Mesendoderm (in vitro differentiated cells): ENCODE measurements around the gene MPC1.
A peak's percentile ranks its signal among the peaks of the same experiment; 100 is the strongest.

Experiments
- DNase-seq: peaks from one replicate; pipeline ENCODE4 v3.0.0; 2013
- H2AK5ac ChIP-seq: 2 replicates; pipeline ENCODE4 v1.6.1; 2013; ENCODE audit warnings: low read length, inconsistent platforms
- H2BK120ac ChIP-seq: 2 replicates; pipeline ENCODE4 v1.6.1; 2013; ENCODE audit warnings: low read depth, mild to moderate bottlenecking, low read length, moderate library complexity, mixed read lengths
- H2BK15ac ChIP-seq: replicated peaks from 2 replicates; pipeline ENCODE4 v1.6.1; 2013; ENCODE audit warnings: low read depth, mild to moderate bottlenecking, moderate library complexity
- H2BK5ac ChIP-seq: 2 replicates; pipeline ENCODE4 v1.6.1; 2013; ENCODE audit warnings: low read length, inconsistent platforms
- H3K18ac ChIP-seq: 2 replicates; pipeline ENCODE4 v1.6.1; 2013; ENCODE audit warnings: mild to moderate bottlenecking, low read length, mixed read lengths
- H3K23ac ChIP-seq: one replicate; pipeline ENCODE4 v1.6.1; 2013; ENCODE audit warnings: low read length
- H3K27ac ChIP-seq: 2 replicates; pipeline ENCODE4 v1.5.1; 2013; ENCODE audit warnings: low read depth, mild to moderate bottlenecking, inconsistent platforms, low read length, moderate library complexity
- H3K27me3 ChIP-seq: 2 replicates; pipeline ENCODE4 v1.6.1; 2013; ENCODE audit warnings: low read length, control low read depth, mild to moderate bottlenecking, inconsistent platforms; ENCODE audit not compliant: insufficient read depth, poor library complexity
- H3K36me3 ChIP-seq: 2 replicates; pipeline ENCODE4 v1.6.1; 2013; ENCODE audit warnings: low read length, inconsistent platforms; ENCODE audit not compliant: control insufficient read depth, insufficient read depth
- H3K4ac ChIP-seq: one replicate; pipeline ENCODE4 v1.6.1; 2013; ENCODE audit warnings: low read depth, mild to moderate bottlenecking, low read length, moderate library complexity
- H3K4me1 ChIP-seq: 2 replicates; pipeline ENCODE4 v1.6.1; 2013; ENCODE audit warnings: low read depth, low read length, inconsistent platforms; ENCODE audit not compliant: control insufficient read depth
- H3K4me2 ChIP-seq: 2 replicates; pipeline ENCODE4 v1.6.1; 2013; ENCODE audit warnings: low read length
- H3K4me3 ChIP-seq: 2 replicates; pipeline ENCODE4 v1.5.1; 2013; ENCODE audit warnings: mild to moderate bottlenecking, low read length
- H3K56ac ChIP-seq: one replicate; pipeline ENCODE4 v1.6.1; 2013; ENCODE audit warnings: low read length
- H3K79me1 ChIP-seq: 2 replicates; pipeline ENCODE4 v1.6.1; 2013; ENCODE audit warnings: low read length, inconsistent platforms
- H3K79me2 ChIP-seq: 2 replicates; pipeline ENCODE4 v1.6.1; 2013; ENCODE audit warnings: mild to moderate bottlenecking, low read length; ENCODE audit not compliant: control insufficient read depth, insufficient read depth
- H3K9ac ChIP-seq: 2 replicates; pipeline ENCODE4 v1.6.1; 2013; ENCODE audit warnings: low read length, inconsistent platforms
- H4K5ac ChIP-seq: one replicate; pipeline ENCODE4 v1.6.1; 2013; ENCODE audit warnings: low read length
- H4K8ac ChIP-seq: one replicate; pipeline ENCODE4 v1.6.1; 2013; ENCODE audit warnings: low read depth, mild to moderate bottlenecking, control low read depth, low read length, moderate library complexity
- WGBS: extraction: QIAGEN DNeasy Blood & Tissue Kit; methylation state at CpG from one replicate; pipeline ENCODE4 v1.1.7; 2013; ENCODE audit warnings: low lambda C conversion rate, missing lambda C conversion rate; ENCODE audit not compliant: insufficient coverage; ENCODE audit errors: extremely low coverage; 5-methylcytosine and 5-hydroxymethylcytosine counted together

Gene MPC1

DNA sequence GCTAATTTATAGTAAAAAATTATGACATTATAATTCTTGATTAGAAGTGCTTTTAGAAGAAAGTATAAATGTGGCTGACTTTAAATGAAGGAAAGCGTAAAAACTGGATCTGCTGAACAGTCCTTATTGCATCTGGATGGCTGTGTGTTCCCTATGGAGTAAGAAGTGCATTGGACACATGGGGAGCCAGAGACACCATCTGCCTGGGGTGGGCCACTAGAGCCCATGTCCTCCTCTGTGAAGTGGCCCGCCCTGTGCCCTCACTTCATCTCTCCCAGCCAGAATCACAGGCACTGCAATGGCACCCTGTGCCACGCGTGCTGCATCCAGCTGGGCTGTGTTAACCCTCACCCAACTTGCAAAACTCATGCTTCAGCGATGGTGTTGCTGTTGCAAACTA is 27.2 kb downstream of the MPC1 start:
- Histone ChIP-seq H2BK120ac (no peak overlapping the region), H3K9ac (no peak overlapping the region), H3K36me3 (no peaks in the 10 kb centered on the region), H3K79me2 (no peaks in the 10 kb centered on the region), H3K56ac (no peak overlapping the region), H3K4ac (no peak overlapping the region), H3K4me2 (no peak overlapping the region), H3K18ac (no peak overlapping the region), H2BK5ac (no peak overlapping the region), H2AK5ac (no peak overlapping the region), H2BK15ac (no peak overlapping the region), H3K4me1 (peaks cover 2% of the 10 kb centered on the region), H3K27ac (no peak overlapping the region), H3K4me3 (no peak overlapping the region), H4K8ac (no peak overlapping the region), H3K27me3 (no peaks in the 10 kb centered on the region), H3K79me1 (no peaks in the 10 kb centered on the region), H4K5ac (no peak overlapping the region), H3K23ac (no peak overlapping the region)
- no peak for DNase-seq
- no CpG with 5 or more reads among the region's 5 CpGs for WGBS

DNA sequence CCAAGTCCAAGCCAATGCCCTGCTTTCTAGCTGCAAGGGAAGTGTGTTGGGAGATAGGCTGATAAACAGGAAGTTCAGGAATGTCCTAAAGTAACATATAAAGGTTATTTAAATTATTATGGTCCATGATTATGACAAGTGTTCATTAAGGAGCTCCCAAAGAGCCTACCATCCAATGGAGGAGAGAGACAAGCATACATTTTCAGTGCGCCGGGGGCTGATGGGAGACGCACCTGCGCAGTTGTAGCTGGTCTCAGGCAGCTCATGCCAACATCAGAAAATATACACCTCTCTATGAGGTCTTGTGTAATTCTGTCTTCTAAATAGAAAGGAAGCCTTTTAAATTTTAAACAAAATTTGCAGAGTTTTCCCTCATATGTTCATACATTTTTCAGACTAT is 27.8 kb downstream of the MPC1 start:
- Histone ChIP-seq H2BK15ac (no peak overlapping the region), H3K27ac (no peak overlapping the region), H3K4me2 (no peak overlapping the region), H3K79me2 (no peaks in the 10 kb centered on the region), H3K36me3 (no peaks in the 10 kb centered on the region), H3K4ac (no peak overlapping the region), H3K4me1 (peaks cover 2% of the 10 kb centered on the region), H2BK120ac (no peak overlapping the region), H3K56ac (no peak overlapping the region), H3K18ac (no peak overlapping the region), H3K27me3 (no peaks in the 10 kb centered on the region), H4K5ac (no peak overlapping the region), H2AK5ac (no peak overlapping the region), H4K8ac (no peak overlapping the region), H3K79me1 (no peaks in the 10 kb centered on the region), H3K4me3 (no peak overlapping the region), H3K23ac (no peak overlapping the region), H3K9ac (no peak overlapping the region), H2BK5ac (no peak overlapping the region)
- no CpG with 5 or more reads among the region's 4 CpGs for WGBS
- DNase-seq, result no peak

DNA sequence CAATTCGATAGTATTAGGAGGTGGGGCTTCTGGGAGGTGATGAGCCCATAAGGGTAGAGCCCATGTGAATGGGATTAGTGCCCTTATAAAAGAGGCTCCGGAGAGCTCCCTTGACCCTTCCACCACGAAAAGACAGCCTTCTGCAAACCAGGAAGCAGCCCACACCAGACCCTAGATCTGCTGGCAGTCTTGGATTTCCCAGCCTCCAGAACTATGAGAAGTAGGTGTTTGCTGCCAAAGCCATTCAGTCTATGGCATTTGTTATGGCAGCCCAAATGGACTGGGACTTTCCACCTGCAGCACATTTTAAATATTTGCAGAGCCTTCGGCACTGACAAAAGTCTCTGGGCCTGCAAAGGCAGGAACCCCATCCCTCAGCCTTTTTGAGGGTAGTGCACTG is 28.6 kb downstream of the MPC1 start:
- H3K79me2 ChIP-seq, result no peaks in the 10 kb centered on the region
- no CpG with 5 or more reads among the region's 4 CpGs for WGBS
- H4K8ac ChIP-seq, result no peak overlapping the region
- no peaks in the 10 kb centered on the region for H3K36me3 ChIP-seq
- no peak overlapping the region for H2BK120ac ChIP-seq
- no peaks in the 10 kb centered on the region for H3K79me1 ChIP-seq
- no peaks in the 10 kb centered on the region for H3K27me3 ChIP-seq
- no peak overlapping the region for H3K56ac ChIP-seq
- no peak overlapping the region for H2BK15ac ChIP-seq
- no peak for DNase-seq
- H3K4ac ChIP-seq, result no peak overlapping the region
- no peak overlapping the region for H3K4me2 ChIP-seq
- H3K9ac ChIP-seq, result no peak overlapping the region
- H2BK5ac ChIP-seq, result no peak overlapping the region
- H2AK5ac ChIP-seq, result no peak overlapping the region
- no peak overlapping the region for H3K18ac ChIP-seq
- H4K5ac ChIP-seq, result no peak overlapping the region
- no peak overlapping the region for H3K23ac ChIP-seq
- H3K4me3 ChIP-seq, result no peak overlapping the region
- no peak overlapping the region for H3K27ac ChIP-seq
- peaks cover 2% of the 10 kb centered on the region for H3K4me1 ChIP-seq

DNA sequence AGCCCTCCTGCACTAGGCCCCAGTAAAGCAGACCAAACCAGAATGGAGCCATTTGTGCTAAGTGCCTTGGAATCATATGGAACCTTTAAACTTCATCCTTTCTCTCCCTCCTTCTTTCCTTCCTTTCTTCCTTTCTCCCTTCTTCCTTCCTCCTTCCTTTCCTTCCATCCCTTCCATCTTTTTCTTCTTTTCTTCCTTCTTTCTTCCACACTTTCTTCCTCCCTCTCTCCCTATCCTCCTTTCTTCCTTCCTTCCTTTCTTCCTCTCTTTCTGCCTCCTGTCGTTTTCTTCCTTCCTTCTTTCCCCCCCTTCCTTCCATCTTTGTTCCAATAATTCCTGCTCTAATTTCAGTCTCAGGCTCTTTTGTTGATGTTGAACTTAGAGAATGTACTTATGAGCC is 29.2 kb downstream of the MPC1 start:
- H3K27me3 ChIP-seq, result no peaks in the 10 kb centered on the region
- peaks cover 2% of the 10 kb centered on the region for H3K4me1 ChIP-seq
- no peak overlapping the region for H3K4me2 ChIP-seq
- H3K4ac ChIP-seq, result no peak overlapping the region
- H3K4me3 ChIP-seq, result no peak overlapping the region
- no peak overlapping the region for H3K23ac ChIP-seq
- no peak overlapping the region for H4K8ac ChIP-seq
- H2AK5ac ChIP-seq, result no peak overlapping the region
- no peak overlapping the region for H3K56ac ChIP-seq
- H2BK15ac ChIP-seq, result no peak overlapping the region
- no peak overlapping the region for H3K27ac ChIP-seq
- 100% methylated on average over 1 of the region's 1 CpG for WGBS
- no peak overlapping the region for H2BK5ac ChIP-seq
- no peak overlapping the region for H4K5ac ChIP-seq
- DNase-seq, result no peak
- H3K18ac ChIP-seq, result no peak overlapping the region
- no peaks in the 10 kb centered on the region for H3K79me2 ChIP-seq
- H3K79me1 ChIP-seq, result no peaks in the 10 kb centered on the region
- H3K36me3 ChIP-seq, result no peaks in the 10 kb centered on the region
- no peak overlapping the region for H3K9ac ChIP-seq
- H2BK120ac ChIP-seq, result no peak overlapping the region

DNA sequence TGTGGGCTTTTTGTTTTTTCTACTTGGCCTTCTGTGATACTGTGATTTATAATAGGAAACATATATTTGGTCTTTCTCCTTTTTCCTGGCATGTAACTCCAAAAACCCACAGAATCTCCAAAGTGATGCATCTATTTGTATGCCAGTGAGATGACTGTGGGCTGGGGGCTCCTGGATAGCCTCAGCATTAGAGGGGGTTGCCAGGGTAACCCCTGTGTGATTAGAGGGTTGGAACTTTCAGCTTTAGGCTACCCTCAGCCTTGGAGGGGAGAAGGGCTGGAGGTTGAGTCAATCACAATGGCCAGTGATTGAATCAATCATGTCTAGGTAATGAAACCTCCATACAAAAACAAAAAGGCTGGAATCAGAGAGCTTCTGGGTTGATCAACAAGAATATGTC is 29.8 kb downstream of the MPC1 start:
- Histone ChIP-seq H3K27me3 (no peaks in the 10 kb centered on the region), H3K27ac (no peak overlapping the region), H3K4me2 (no peak overlapping the region), H2BK5ac (no peak overlapping the region), H3K23ac (no peak overlapping the region), H3K79me1 (no peaks in the 10 kb centered on the region), H3K4ac (no peak overlapping the region), H3K36me3 (no peaks in the 10 kb centered on the region), H4K8ac (no peak overlapping the region), H3K4me1 (peaks cover 2% of the 10 kb centered on the region), H2BK15ac (no peak overlapping the region), H2AK5ac (no peak overlapping the region), H3K9ac (no peak overlapping the region), H3K79me2 (no peaks in the 10 kb centered on the region), H4K5ac (no peak overlapping the region), H3K56ac (no peak overlapping the region), H3K18ac (no peak overlapping the region), H2BK120ac (no peak overlapping the region), H3K4me3 (no peak overlapping the region)
- DNase-seq, result no peak

DNA sequence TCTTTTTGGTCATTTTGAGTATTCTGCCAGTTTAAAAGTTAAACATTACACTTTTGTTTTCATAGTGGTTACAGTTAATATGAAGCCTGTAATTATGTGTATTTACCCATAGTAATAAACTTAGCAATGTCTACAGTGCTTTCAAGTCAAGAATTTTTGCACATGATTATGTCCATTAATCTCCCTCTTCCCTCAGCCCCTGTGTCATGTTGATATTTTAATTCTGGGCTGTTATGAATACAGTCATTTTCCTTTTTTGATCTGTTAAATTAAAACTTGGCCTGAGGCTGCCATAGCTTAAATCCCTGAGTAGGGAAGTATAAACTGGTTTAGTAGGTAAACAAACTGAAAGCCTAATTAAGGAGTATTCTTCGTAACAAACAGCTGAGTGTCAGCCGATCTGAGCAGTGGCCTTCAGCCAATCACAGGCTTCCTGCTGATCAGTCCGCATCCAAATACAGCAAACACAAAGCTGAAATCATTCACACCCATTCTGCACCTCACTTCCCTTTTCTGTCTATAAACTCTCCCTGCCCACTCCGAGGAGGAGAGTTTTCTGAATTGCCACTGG is 30.9 kb downstream of the MPC1 start:
- Histone ChIP-seq H3K27ac (no peak overlapping the region), H3K23ac (no peak overlapping the region), H3K27me3 (no peaks in the 10 kb centered on the region), H3K79me1 (no peaks in the 10 kb centered on the region), H2AK5ac (no peak overlapping the region), H3K4ac (no peak overlapping the region), H3K36me3 (no peaks in the 10 kb centered on the region), H2BK120ac (no peak overlapping the region), H4K8ac (no peak overlapping the region), H3K18ac (no peak overlapping the region), H3K56ac (peak overlapping the region; percentile 15), H3K4me1 (peaks cover 2% of the 10 kb centered on the region), H3K9ac (no peak overlapping the region), H2BK15ac (no peak overlapping the region), H3K79me2 (no peaks in the 10 kb centered on the region), H2BK5ac (no peak overlapping the region), H3K4me2 (no peak overlapping the region), H3K4me3 (no peak overlapping the region), H4K5ac (no peak overlapping the region)
- DNase-seq, result no peak
- WGBS, result no CpG with 5 or more reads among the region's 4 CpGs
